B cell (primary cell): ENCODE measurements around the gene CTDSP2. TPM values are rescaled to one million over a fixed set of nuclear protein-coding genes. Genes with fewer than 3 reads are reported as not detected.

Experiments used
- ATAC-seq: fragments of 200-7000 bp; cut with Tn5 transposase; one replicate; pipeline ENCODE4 v1.10.0; 2021; ENCODE audit warnings: low read depth, mild to moderate bottlenecking, moderate number of reproducible peaks, moderate library complexity
- CTCF ChIA-PET: fragments of 350-600 bp; sonication (Branson Sonifier 250); formaldehyde crosslinking; loops from one replicate; lab custom pipeline; 2021; ENCODE audit warnings: antibody characterized with exemption, inconsistent platforms; lab: Charles Lee
- POLR2A ChIA-PET: fragments of 350-600 bp; sonication (Branson Sonifier 250); formaldehyde crosslinking; loops from one replicate; lab custom pipeline; 2021; ENCODE audit warnings: antibody characterized with exemption; lab: Charles Lee
- DNase-seq: peaks from one replicate; pipeline ENCODE4 v3.0.0; 2013
- H2AFZ ChIP-seq: 2 replicates; pipeline ENCODE4 v1.6.1; 2012; ENCODE audit warnings: mild to moderate bottlenecking, low read depth, low read length; ENCODE audit not compliant: insufficient read depth, poor library complexity, severe bottlenecking
- H3K27ac ChIP-seq, 2 donors: 1 replicate in 1 of 2; 2 replicates in 1 of 2; pipeline ENCODE4 v1.5.1; 2012 to 2013; ENCODE audit warnings: low read length in 2 of 2, mild to moderate bottlenecking in 2 of 2, moderate library complexity in 1 of 2
- H3K27me3 ChIP-seq, 4 experiments: fragments of 200-600 bp in 1 of 4; sonication (generic) in 1 of 4; replicated peaks in 1 of 4; 1 replicate in 2 of 4; 2 replicates in 2 of 4; pipeline versions ENCODE4 v1.6.1 to v1.7.0; 2013 to 2016; ENCODE audit warnings: low read length in 3 of 4, mild to moderate bottlenecking in 2 of 4, mixed read lengths in 1 of 4, moderate library complexity in 1 of 4; ENCODE audit not compliant: insufficient read depth in 4 of 4, control insufficient read depth in 3 of 4; ENCODE audit errors: control extremely low read depth in 1 of 4
- H3K36me3 ChIP-seq, 2 experiments: replicated peaks in 1 of 2; 1 replicate in 1 of 2; 2 replicates in 1 of 2; pipeline versions ENCODE4 v1.6.1 to v1.7.1; 2013; ENCODE audit warnings: low read length in 1 of 2; ENCODE audit not compliant: insufficient read depth in 2 of 2, control insufficient read depth in 1 of 2; ENCODE audit errors: control extremely low read depth in 1 of 2, extremely low read depth in 1 of 2
- H3K4me1 ChIP-seq, 2 donors: fragments of 200-600 bp in 1 of 2; sonication (generic) in 1 of 2; 1 replicate in 1 of 2; 2 replicates in 1 of 2; pipeline versions ENCODE4 v1.5.1 to v1.6.1; 2013 to 2017; ENCODE audit warnings: low read length in 2 of 2; ENCODE audit not compliant: control insufficient read depth in 2 of 2, insufficient read depth in 2 of 2
- H3K4me2 ChIP-seq: replicated peaks from 2 replicates; pipeline ENCODE3; 2012; ENCODE audit warnings: mild to moderate bottlenecking, low read depth, low read length; ENCODE audit not compliant: poor library complexity, severe bottlenecking
- H3K4me3 ChIP-seq, 5 experiments: fragments of 200-600 bp in 1 of 5; sonication (generic) in 1 of 5; 1 replicate in 3 of 5; 2 replicates in 2 of 5; pipeline versions ENCODE4 v1.5.1 to v1.7.0; 2011 to 2016; ENCODE audit warnings: low read length in 4 of 5, mild to moderate bottlenecking in 4 of 5, low read depth in 2 of 5, control low read depth in 1 of 5, moderate library complexity in 1 of 5; ENCODE audit not compliant: insufficient read depth in 1 of 5; ENCODE audit errors: control extremely low read depth in 1 of 5, extremely low read depth in 1 of 5
- H3K79me2 ChIP-seq: fragments of 200-600 bp; sonication (generic); one replicate; pipeline ENCODE4 v1.6.0; 2016; ENCODE audit warnings: low read length; ENCODE audit not compliant: control insufficient read depth, insufficient read depth
- H3K9ac ChIP-seq: fragments of 200-600 bp; sonication (generic); 2 replicates; pipeline ENCODE4 v1.6.1; 2017; ENCODE audit warnings: mild to moderate bottlenecking, low read length, moderate library complexity
- H3K9me3 ChIP-seq, 3 donors: one replicate each; pipeline versions ENCODE4 v1.6.1 to v1.7.1; 2013; ENCODE audit warnings: low read length in 2 of 3; ENCODE audit not compliant: control insufficient read depth in 2 of 3, insufficient read depth in 1 of 3; ENCODE audit errors: control extremely low read depth in 1 of 3
- H4K20me1 ChIP-seq: 2 replicates; pipeline ENCODE4 v1.6.0; 2012; ENCODE audit warnings: mild to moderate bottlenecking, low read length; ENCODE audit not compliant: insufficient read depth, control insufficient read depth, poor library complexity, severe bottlenecking
- H3K27ac Mint-ChIP-seq: one replicate; pipeline ENCODE4 v1.8.0; 2021; ENCODE audit warnings: mixed read lengths
- H3K27me3 Mint-ChIP-seq: one replicate; pipeline ENCODE4 v1.8.0; 2021; ENCODE audit warnings: mixed read lengths
- H3K4me1 Mint-ChIP-seq: one replicate; pipeline ENCODE4 v1.8.0; 2021; ENCODE audit warnings: mixed read lengths
- H3K4me3 Mint-ChIP-seq: one replicate; pipeline ENCODE4 v1.8.0; 2021; ENCODE audit warnings: mixed read lengths
- H3K9me3 Mint-ChIP-seq: one replicate; pipeline ENCODE4 v1.8.0; 2022; ENCODE audit warnings: mixed read lengths; ENCODE audit not compliant: insufficient read depth
- EZH2 ChIP-seq: IDR thresholded peaks from 2 replicates; pipeline ENCODE4 v1.6.1; 2012; ENCODE audit warnings: borderline replicate concordance, low read depth, mild to moderate bottlenecking, moderate library complexity, low read length; ENCODE audit not compliant: insufficient read depth, poor library complexity, severe bottlenecking
- WGBS: methylation state at CpG from one replicate; pipeline ENCODE4 v1.1.5; 2013; ENCODE audit warnings: missing lambda C conversion rate; ENCODE audit not compliant: insufficient coverage; 5-methylcytosine and 5-hydroxymethylcytosine counted together
- intact Hi-C: fragments of 100-400 bp; cut with micrococcal nuclease; formaldehyde crosslinking; loops from one replicate; pipeline ENCODE4 v1.10.0; 2022
- polyA plus RNA-seq: library from polyadenylated mRNA; depleted of rRNA; stranded (reverse); fragments of >200 nt; gene quantifications from 2 replicates; pipeline ENCODE4 v1.2.3, GENCODE V29; 2012
- total RNA-seq, 2 donors: library from RNA; stranded (reverse); fragments of 120-200 nt in 1 of 2; gene quantifications; 1 replicate in 1 of 2; 2 replicates in 1 of 2; pipeline versions ENCODE4 v1.2.3 to v1.2.4, GENCODE V29; 2013 to 2022
- TF ChIP-seq, protein P1 (sequence below): fragments of 200-600 bp; IDR thresholded peaks from one replicate; pipeline ENCODE4 v1.8.0; 2022; ENCODE audit warnings: antibody characterized with exemption, mild to moderate bottlenecking

The CTDSP2 gene
- total and polyA plus RNA-seq, 2 donors (not counting 1 experiment from before 2014, with no cell fraction given), result 99.1 to 209 TPM

GRCh38 chr12:57815177-57816000 is 31.1 kb downstream of the CTDSP2 start:
- no peaks in the 10 kb centered on the region for H3K79me2 ChIP-seq
- ChIA-PET POLR2A (no interaction called here), CTCF (no interaction called here)
- Mint-ChIP-seq H3K4me3 (no peak overlapping the region), H3K27ac (no peak overlapping the region), H3K27me3 (no peaks in the 10 kb centered on the region), H3K9me3 (no peaks in the 10 kb centered on the region), H3K4me1 (no peaks in the 10 kb centered on the region)
- H3K9me3 ChIP-seq, result no peaks in the 10 kb centered on the region
- H3K4me2 ChIP-seq, result no peak overlapping the region
- ATAC-seq (no peak), DNase-seq (no peak)
- no peaks in the 10 kb centered on the region for H3K27me3 ChIP-seq
- H3K9ac ChIP-seq, result no peak overlapping the region
- no peak overlapping the region for H3K27ac ChIP-seq
- WGBS, result 89% methylated on average over 9 of the region's 13 CpGs
- no peak overlapping the region for H2AFZ ChIP-seq
- no peaks in the 10 kb centered on the region for H4K20me1 ChIP-seq
- TF ChIP-seq, protein P1, sequence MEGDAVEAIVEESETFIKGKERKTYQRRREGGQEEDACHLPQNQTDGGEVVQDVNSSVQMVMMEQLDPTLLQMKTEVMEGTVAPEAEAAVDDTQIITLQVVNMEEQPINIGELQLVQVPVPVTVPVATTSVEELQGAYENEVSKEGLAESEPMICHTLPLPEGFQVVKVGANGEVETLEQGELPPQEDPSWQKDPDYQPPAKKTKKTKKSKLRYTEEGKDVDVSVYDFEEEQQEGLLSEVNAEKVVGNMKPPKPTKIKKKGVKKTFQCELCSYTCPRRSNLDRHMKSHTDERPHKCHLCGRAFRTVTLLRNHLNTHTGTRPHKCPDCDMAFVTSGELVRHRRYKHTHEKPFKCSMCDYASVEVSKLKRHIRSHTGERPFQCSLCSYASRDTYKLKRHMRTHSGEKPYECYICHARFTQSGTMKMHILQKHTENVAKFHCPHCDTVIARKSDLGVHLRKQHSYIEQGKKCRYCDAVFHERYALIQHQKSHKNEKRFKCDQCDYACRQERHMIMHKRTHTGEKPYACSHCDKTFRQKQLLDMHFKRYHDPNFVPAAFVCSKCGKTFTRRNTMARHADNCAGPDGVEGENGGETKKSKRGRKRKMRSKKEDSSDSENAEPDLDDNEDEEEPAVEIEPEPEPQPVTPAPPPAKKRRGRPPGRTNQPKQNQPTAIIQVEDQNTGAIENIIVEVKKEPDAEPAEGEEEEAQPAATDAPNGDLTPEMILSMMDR, result no peak
- TF ChIP-seq EZH2, result no peak
- H3K4me1 ChIP-seq, result no peaks in the 10 kb centered on the region
- H3K36me3 ChIP-seq, result peaks cover 0 to 5% of the 10 kb centered on the region in 2 experiments
- H3K4me3 ChIP-seq, result no peak overlapping the region
- intact Hi-C loops, result no loop called here

DNA sequence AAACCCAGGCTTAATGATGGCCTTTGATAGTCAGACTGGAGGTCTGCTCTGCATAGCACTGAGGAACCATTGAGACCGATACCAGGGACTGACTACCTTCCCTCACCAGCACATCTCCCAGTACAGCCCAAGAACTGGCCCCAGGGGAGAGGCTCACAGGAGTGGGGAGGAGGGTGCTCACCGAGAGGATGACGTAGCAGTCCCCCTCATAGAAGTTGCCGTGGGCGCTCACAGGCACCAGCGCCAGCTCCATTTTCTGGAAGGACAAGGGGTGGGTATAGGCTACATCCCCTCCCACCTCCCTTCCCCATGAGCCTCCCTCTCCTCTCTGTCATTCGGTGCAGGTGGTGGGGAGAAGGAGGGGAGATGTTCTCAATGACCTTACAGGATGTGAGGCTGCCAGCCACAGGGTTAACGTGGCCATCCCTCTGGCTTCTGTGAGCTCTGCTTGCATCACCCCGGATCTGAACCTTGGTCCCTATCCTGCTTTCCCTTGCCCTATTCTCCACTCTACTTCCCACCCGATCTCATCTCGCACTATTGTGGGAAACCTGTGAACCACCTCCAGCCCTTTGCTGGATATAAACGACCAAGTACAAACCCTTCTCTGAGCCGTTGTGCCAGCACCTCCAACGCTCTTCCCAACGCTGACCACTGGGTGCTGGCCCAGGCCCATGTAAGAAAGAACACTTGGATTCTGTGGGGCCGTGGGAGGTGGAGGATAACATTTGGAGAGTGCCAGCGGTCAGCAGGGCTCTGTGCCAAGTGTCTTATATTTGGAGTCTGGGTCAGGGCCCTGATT is 32.4 kb downstream of the CTDSP2 start:
- ATAC-seq, result no peak
- Histone ChIP-seq H3K4me1 (no peaks in the 10 kb centered on the region), H4K20me1 (no peaks in the 10 kb centered on the region), H3K36me3 (peaks cover 0 to 9% of the 10 kb centered on the region in 2 experiments), H3K9me3 (no peaks in the 10 kb centered on the region), H3K27ac (no peak overlapping the region), H2AFZ (no peak overlapping the region), H3K27me3 (no peaks in the 10 kb centered on the region), H3K79me2 (no peaks in the 10 kb centered on the region), H3K4me3 (no peak overlapping the region), H3K4me2 (no peak overlapping the region), H3K9ac (no peak overlapping the region)
- intact Hi-C loops, result no loop called here
- CTCF ChIA-PET, result interaction anchor here (1.2 to 2.8 kb wide), 2 partner anchors 11 to 91 kb away, joined by 3 to 11 read pairs; no protein-coding TSS in a partner anchor
- POLR2A ChIA-PET, result no interaction called here
- WGBS, result 97% methylated on average over 9 of the region's 17 CpGs
- TF ChIP-seq, protein P1, result no peak
- no peak for TF ChIP-seq EZH2
- H3K4me3 Mint-ChIP-seq, result no peak overlapping the region
- no peaks in the 10 kb centered on the region for H3K9me3 Mint-ChIP-seq
- no peaks in the 10 kb centered on the region for H3K4me1 Mint-ChIP-seq
- no peak for DNase-seq
- peak overlapping the region; percentile 20 for H3K27ac Mint-ChIP-seq
- H3K27me3 Mint-ChIP-seq, result no peaks in the 10 kb centered on the region
